Suppressor macrophage treated with lipopolysaccharide for 4 hours (primary cell): ENCODE results near the gene SAYSD1.

Experiments
- DNase-seq: peaks from one replicate; pipeline ENCODE4 v3.0.0-alpha.2; 2020

SAYSD1 gene

GRCh38 chr6:39056191-39056590 lies 58.8 kb downstream of the SAYSD1 start:
- no peak for DNase-seq

DNA sequence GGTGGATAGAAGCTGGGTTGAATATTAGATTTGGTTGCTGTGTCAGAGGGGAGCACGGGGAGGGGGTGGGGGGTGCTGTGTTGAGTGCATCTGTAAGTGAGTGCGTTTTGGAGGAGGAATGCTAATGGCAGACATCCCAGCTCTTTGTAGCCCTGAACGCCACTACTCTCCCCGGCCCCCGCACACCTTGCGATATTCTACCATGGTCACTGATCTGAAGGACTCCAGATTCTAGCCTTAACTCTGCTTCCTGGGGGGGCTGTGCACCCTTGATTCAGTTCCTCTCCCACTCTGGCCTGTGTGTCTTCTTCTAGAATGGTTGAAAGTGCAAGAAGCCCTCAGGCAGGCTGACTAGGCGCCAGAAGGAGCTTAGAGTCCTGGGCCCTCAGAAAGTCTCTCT lies 59.3 kb downstream of the SAYSD1 start:
- no peak for DNase-seq

DNA sequence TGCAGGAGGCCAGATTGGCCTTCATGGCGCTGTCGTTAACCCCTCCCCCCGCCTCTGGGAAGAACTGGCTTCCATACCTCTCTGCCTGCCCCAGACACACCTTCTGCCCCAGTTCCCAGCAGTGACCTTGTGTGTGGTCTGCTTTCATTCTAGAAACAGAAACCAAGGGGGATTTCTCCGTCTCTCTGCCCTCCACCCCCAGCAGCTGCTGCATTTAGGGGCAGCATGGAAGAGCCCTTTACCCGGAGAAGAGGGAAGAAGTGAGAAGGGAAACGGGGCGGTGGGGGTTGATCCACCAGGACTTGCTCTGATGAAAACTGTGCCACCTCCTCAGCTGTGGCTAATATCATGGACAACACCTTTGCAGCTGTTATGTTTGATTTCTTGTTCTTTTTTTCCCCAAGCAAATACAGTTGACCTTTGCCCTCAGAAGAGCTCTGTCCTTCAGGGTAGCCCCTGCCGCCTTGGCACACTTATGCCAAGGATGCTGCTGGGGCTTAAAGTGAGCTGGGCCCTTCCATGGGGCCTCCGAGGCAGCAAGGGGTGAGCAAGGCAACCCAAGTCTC lies 60.3 kb downstream of the SAYSD1 start:
- no peak for DNase-seq
